Measurements from ENCODE around the gene IGSF21. TPM values are rescaled to one million over a fixed set of nuclear protein-coding genes. Genes with fewer than 3 reads are reported as not detected.

Gene IGSF21
- total RNA-seq, 2 experiments from 2014 or later = not detected

DNA sequence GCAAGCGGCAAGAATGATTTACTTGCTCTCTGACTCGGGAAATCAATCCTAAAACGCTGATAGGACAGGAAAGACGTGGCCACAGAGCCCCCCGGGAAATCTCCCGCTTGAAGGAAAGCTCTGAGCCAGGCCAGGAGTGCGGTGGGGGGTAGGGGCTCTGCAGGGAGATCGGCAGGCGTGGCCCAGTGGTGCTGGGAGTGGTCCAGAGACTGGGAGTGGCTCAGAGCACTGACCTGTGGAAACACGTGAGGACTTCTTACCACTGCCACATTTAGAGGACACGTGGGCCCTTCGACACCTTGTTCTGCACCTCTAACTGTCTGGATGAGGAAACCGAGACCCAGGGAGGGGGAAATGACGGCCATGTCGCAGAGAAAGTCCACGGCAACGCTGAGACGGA, 243.1 kb downstream of the IGSF21 start:
- POLR2A ChIA-PET = no interaction called here
- no peak overlapping the region for H3K27ac Mint-ChIP-seq
- no peaks in the 10 kb centered on the region for H3K9me3 Mint-ChIP-seq
- intact Hi-C loops (cut with DNase I, micrococcal nuclease) = no loop called here
- H3K4me1 Mint-ChIP-seq (ENCODE audit: low read depth) = no peaks in the 10 kb centered on the region
- no peak overlapping the region for H3K4me3 Mint-ChIP-seq
- Histone ChIP-seq H3K27me3 (ENCODE audit: control insufficient read depth in 1 of 2, insufficient read depth in 2 of 2, low read length in 2 of 2) (peaks cover 9 to 13% of the 10 kb centered on the region in 2 experiments), H3K4me3 (ENCODE audit: low read length) (no peak overlapping the region), H3K4me1 (ENCODE audit: insufficient read depth, low read length) (no peaks in the 10 kb centered on the region), H3K9me3 (ENCODE audit: control insufficient read depth in 1 of 2, insufficient read depth in 1 of 2, low read length in 2 of 2) (peaks cover 0 to 8% of the 10 kb centered on the region in 2 experiments), H3K27ac (ENCODE audit: low read depth in 1 of 2, low read length in 2 of 2) (no peak overlapping the region), H3K36me3 (ENCODE audit: insufficient read depth, low read length) (no peaks in the 10 kb centered on the region)
- no peak for TF ChIP-seq CTCF (IDR thresholded peaks at IDR 0.05)
- H3K27me3 Mint-ChIP-seq = peaks cover 57% of the 10 kb centered on the region
- ATAC-seq (ENCODE audit: poor library complexity) (no peak), DNase-seq (no peak)
- CTCF ChIA-PET = no interaction called here
- H3K36me3 Mint-ChIP-seq (ENCODE audit: low read depth) = no peaks in the 10 kb centered on the region

GRCh38 chr1:18351735-18352134, 244.1 kb downstream of the IGSF21 start:
- Mint-ChIP-seq H3K4me1 (ENCODE audit: low read depth) (no peaks in the 10 kb centered on the region), H3K9me3 (no peaks in the 10 kb centered on the region), H3K4me3 (no peak overlapping the region), H3K27me3 (peaks cover 67% of the 10 kb centered on the region), H3K27ac (no peak overlapping the region), H3K36me3 (ENCODE audit: low read depth) (no peaks in the 10 kb centered on the region)
- DNase-seq (no peak), ATAC-seq (ENCODE audit: poor library complexity) (no peak)
- Histone ChIP-seq H3K4me3 (ENCODE audit: low read length) (no peak overlapping the region), H3K27me3 (ENCODE audit: control insufficient read depth in 1 of 2, insufficient read depth in 2 of 2, low read length in 2 of 2) (peaks cover 9 to 15% of the 10 kb centered on the region in 2 experiments), H3K27ac (ENCODE audit: low read depth in 1 of 2, low read length in 2 of 2) (no peak overlapping the region), H3K4me1 (ENCODE audit: insufficient read depth, low read length) (no peaks in the 10 kb centered on the region), H3K9me3 (ENCODE audit: control insufficient read depth in 1 of 2, insufficient read depth in 1 of 2, low read length in 2 of 2) (peaks cover 0 to 8% of the 10 kb centered on the region in 2 experiments), H3K36me3 (ENCODE audit: insufficient read depth, low read length) (no peaks in the 10 kb centered on the region)
- no peak for TF ChIP-seq CTCF (IDR thresholded peaks at IDR 0.05)
- ChIA-PET CTCF (no interaction called here), POLR2A (no interaction called here)
- intact Hi-C loops (cut with DNase I, micrococcal nuclease) = no loop called here

- H3K27me3 Mint-ChIP-seq = peaks cover 75% of the 10 kb centered on the region
- TF ChIP-seq CTCF (IDR thresholded peaks at IDR 0.05) = no peak
- ChIA-PET POLR2A (no interaction called here), CTCF (no interaction called here)
- Histone ChIP-seq H3K27ac (ENCODE audit: low read depth in 1 of 2, low read length in 2 of 2) (no peak overlapping the region), H3K4me1 (ENCODE audit: insufficient read depth, low read length) (no peaks in the 10 kb centered on the region), H3K9me3 (ENCODE audit: control insufficient read depth in 1 of 2, insufficient read depth in 1 of 2, low read length in 2 of 2) (peaks cover 0 to 8% of the 10 kb centered on the region in 2 experiments), H3K27me3 (ENCODE audit: control insufficient read depth in 1 of 2, insufficient read depth in 2 of 2, low read length in 2 of 2) (peaks cover 9 to 14% of the 10 kb centered on the region in 2 experiments), H3K36me3 (ENCODE audit: insufficient read depth, low read length) (no peaks in the 10 kb centered on the region), H3K4me3 (ENCODE audit: low read length) (no peak overlapping the region)
- H3K9me3 Mint-ChIP-seq = no peaks in the 10 kb centered on the region
- ATAC-seq (ENCODE audit: poor library complexity) (no peak), DNase-seq (no peak)
- no peak overlapping the region for H3K4me3 Mint-ChIP-seq
- H3K4me1 Mint-ChIP-seq (ENCODE audit: low read depth) = no peaks in the 10 kb centered on the region
- no peaks in the 10 kb centered on the region for H3K36me3 Mint-ChIP-seq (ENCODE audit: low read depth)
- no peak overlapping the region for H3K27ac Mint-ChIP-seq
- intact Hi-C loops (cut with DNase I, micrococcal nuclease) = no loop called here
These were observed 245.2 kb downstream of the IGSF21 start for GRCh38 chr1:18352636-18353265.

All from CD4-positive, alpha-beta T cell (primary cell).